ENCODE results near the gene MED13L. TPM values are rescaled to one million over a fixed set of nuclear protein-coding genes. Genes with fewer than 3 reads are reported as not detected.

Gene MED13L
- total RNA-seq, 1 donor from 2014 or later, result 117 TPM

DNA sequence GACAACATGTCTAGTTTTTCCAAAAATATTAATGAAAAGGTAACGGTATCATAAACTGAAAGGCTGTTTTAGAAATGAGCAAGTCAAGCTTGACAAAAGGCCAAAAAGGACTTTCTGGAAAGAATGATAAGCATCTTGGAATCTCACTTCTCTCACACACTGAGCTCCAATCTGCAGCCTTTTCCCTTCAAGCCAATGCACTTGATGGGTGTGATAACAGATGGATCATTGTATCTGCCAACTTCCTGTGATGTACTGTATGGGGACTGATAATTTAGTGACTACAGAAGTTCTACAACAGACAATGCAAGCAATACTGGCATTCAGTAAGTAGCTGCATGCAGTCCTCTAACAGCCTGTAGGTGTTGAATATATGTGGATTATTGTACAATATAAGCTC, 147.1 kb downstream of the MED13L start:
- DNase-seq (ENCODE audit: low spot score), result no peak

DNA sequence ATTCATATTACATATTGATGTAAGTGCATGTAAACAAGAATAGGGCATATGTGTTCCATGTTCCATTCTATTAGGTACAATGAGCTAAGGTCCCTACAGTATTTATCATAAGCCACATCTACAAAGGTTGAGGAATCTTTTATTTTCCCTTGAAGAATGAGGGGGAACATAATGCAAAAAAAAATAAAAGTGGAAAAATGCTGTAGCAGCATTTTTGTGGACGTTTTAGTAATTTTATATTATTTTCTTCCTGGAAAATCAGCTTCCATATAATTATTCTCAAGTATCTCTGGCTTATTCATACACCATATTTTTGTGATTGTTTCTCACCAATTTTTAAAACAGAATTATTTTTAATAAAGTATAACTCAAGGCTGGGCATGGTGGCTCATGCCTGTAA, 148.7 kb downstream of the MED13L start:
- no peak for DNase-seq (ENCODE audit: low spot score)

DNA sequence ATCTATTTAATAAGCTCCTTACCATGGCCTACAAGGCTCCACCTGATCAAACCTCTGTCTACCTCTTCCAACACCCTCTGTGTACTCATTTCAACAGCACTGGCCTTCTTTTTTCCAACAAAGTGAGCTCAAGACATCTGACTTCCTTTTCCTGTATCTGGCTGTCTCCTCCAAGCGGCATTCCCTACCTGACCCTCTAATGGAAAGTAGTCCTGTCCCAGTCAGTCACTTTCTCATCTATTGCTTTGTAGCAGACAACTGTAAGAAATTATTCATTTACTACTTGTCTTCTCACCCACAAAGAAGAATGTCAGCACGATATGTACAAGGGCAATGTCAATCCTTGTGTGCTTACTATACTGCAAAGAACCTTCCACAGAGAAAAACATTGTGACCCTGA, 149.6 kb downstream of the MED13L start:
- no peak for DNase-seq (ENCODE audit: low spot score)

DNA sequence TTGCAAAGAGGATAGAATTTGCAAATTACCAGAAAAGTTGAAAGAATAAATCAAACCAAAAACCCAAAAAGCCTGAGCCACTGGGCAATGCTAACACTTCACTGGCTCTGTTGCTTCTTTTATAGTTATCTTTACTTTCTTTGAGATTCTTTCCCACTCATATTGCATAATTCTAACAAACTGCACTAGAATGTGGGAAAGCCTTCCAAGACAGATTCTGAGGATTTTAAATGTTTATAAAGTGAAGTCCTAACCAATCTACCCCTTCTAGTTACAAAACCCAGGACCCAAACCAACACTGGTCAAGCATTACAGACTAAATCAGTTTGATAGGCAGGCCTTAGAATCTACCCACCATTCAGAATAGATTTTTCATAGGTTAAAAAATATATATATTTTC, 150.9 kb downstream of the MED13L start:
- DNase-seq (ENCODE audit: low spot score), result no peak

DNA sequence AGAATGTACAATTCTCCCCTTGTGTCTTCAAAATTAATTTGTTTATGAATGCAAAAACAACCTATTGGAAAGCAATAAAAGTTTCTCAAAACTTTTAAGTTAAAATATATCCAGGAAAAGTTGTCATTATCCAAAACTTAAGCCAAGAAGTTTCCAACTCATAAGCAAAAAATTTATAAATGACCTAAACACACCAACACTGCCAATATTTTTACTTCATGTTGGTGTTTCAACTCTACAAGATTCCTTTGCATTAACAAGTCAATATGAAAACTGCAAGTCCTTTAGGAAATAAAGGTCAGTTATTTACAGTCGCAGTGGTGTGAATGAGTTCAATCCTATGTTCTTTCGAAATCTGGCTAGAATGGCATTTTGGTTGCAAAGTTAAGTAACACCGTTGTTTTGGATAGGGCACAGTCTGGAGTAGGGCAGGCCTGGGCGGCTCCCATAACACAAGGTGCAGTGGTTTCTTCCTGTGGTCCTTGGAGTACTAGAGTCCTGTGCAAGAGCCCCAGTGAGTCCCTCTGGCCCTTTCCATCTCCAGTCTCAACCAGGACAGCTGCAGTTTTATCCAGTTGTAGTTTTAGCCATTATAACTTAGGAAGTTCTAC, 151.4 kb downstream of the MED13L start:
- DNase-seq (ENCODE audit: low spot score), result no peak

DNA sequence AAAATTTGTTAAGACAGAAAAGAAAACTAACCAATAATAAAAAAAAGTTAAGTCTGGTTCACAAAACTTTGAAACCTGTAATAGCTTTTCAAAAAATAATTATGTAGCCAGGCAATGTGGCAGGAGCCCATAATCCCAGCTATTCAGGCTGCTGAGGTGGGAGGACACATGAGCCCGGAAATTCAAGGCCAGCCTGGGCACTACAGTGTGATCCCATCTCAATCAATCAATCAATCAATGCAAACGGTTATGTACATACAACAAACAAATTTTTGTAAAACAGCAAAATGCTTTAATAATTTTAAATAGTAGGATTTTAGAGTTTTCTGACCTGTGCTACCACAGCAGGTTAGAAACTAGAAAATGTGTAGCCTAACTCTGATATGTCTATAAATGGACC, 152.4 kb downstream of the MED13L start:
- no peak for DNase-seq (ENCODE audit: low spot score)

DNA sequence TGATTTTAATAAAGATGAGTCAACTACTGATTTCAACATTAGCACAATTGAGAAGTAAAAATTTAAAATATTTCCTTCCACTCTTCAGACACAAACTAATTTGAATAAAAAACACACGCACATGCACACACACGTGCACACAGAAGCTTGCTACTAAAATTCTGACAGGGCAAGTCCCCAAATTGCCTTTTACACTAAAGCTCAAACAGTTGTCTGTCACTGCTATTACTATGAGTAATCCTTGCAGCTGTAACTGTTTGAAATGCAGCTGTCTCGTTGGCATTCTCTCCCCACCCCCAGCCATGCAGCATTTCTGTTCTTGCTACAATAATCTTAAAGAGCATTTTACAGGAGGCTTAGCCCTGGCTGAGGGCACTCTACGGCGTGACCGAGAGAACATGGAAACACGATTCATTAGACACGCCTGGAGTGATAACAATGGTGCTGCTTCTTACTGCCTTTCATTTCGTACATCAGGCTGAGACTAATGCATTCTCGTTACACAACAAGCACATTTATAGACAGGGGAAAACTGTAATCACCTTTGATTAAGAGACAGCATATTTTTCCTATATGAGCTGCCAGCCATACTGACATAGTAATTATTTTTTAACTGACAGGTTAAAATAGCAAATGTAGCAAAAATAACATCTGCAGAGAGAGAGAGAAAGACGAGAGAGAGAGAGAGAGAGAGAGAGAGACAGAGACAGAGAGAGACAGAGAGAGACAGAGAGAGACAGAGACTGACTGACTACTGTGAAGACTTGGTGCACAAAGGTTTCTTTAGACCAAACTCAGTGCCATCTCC, 153.8 kb downstream of the MED13L start:
- no peak for DNase-seq (ENCODE audit: low spot score)

DNA sequence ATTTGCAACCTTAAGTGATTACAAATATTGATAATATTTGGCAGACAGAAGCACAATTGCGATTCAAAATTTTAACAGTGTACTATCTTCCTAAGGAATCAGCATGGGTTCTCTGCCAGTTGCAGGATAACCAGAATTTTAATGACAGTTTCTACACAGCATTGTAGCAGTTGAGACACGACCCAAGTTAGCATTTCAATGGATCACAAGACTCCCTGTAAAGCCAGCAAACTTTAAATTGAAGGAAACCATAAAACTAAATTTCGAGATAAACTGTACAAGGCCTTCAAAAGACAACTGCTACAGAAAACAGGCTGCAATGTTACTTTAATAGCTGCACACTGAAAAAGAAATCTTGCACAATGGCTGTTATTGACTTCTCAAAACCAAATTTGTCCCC, 154.9 kb downstream of the MED13L start:
- no peak for DNase-seq (ENCODE audit: low spot score)

DNA sequence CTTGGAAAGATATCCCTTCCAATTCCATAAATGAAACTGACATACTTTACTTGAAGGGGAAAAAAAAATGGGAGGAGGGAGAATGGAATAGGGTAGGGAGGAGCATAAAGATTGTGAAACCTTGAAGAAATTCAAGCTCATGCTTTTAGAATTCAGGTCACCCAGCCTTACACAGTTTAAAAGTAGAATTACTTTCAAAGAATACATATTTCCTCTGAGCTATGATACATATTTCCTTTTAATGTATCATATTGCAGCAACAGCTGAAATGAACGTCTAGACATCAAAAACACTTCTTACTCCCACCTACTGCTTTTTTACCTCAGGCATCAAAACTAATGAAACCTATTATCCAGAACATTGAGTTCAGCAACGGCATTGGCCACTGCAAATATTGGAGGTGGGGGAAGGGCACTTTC, 156.0 kb downstream of the MED13L start:
- no peak for DNase-seq (ENCODE audit: low spot score)

DNA sequence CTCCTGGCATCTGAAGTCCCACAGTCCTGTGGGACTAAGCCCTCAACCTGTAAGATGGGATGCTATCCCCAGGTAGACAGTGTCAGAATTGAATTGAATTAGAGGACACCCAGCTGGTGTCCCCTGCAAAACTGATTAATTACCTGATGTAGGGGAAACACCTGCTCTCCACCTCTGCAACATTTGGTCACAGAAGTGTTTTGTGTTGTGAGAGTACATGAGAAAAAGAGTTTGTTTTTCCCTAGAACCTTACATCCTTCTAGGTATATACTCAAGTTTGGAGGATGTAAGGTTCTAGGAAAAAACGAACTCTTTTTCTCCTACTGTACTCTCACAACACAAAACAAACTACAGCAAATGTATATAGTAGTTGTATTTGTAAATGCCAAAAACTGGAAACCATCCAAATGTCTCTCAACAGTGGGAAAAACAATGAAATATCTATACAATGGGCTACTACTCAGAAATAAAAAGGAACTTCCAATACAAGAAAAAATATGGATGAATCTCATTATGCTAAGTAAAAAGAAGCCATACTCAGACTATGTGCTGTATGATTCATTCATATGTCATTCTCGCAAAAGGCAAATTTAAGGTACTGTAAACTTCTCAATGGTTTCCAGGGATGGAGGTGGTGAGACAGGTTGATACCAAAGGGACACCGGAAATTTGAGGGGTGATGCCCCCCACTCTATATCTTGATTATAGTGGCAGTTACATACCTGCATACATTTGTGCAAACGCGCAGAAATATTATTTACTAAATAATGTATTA, 160.7 kb downstream of the MED13L start:
- no peak for DNase-seq (ENCODE audit: low spot score)

DNA sequence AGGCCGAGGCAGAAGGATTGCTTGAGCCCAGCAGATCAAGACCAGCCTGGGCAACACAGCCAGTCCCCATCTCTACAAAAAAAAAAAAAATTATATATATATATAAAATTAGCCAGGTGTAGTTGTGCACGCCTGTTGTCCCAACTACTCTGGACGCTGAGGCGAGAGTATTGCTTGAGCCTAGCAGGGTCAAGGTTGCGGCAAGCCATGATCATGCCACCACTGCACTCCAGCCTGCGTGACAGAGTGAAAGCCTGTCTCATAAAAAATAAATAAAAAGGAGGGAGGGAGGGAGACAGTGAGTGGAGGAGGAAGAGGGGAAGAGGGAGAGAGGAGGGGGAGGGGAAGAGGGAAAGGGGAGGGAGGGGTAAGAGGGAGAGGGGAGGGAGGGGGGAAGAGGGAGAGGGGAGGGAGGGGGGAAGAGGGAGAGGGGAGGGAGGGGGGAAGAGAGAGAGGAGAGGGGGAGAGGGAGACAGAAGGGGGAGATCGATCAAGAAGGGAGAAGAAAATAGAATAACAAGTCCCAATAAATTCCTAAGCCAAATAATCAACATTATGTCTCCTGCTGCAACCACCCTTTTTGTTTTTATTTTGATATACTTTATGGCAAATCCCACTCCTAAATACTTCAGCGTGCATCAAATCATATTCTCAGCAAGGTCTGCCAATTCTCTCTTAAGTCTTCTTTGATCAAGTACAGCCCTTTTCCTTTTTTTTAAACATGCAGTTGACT, 163.9 kb downstream of the MED13L start:
- DNase-seq (ENCODE audit: low spot score), result no peak

DNA sequence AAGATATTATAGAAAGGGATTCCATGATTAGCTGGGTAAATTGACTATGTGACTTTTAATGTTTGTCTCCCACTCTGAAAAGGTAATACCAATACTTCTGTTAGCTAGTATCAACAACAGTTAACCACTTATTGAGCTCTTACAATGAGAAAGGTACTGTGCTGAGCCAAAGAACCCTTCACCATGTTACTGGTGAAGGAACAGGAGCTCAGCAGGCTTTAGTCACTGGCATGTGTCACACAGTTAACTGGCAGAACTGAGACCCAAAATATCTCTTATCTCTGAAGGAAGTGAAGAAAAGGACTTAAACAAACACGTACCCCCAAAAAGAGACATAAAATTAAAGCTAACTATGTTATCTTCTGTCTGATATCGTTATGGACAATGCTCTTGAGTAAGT, 170.6 kb downstream of the MED13L start:
- DNase-seq (ENCODE audit: low spot score), result no peak

DNA sequence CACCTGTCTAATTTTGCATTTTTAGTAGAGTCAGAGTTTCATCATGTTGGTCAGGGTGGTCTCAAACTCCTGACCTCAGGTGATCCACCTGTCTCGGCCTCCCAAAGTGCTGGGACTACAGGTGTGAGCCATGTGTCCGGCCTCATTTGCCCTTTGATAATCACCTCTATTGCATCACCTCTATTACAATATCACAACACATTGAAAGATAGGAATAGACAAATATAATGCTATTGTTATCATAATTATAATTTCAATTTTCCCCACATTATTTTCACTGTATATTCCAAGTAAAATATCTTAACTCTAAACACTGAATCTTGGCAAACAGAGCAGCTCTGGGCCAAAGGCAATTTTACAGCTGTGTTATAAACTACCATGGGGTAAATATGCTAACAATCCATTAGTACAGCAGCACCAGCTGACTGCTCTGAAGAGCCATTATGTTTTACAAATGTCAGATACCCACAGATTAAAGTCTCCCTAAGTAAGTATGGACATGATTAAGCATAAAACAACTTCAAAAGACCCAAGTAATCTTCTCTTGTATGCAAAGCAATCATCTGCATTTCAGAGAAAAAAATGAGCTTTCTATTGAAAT, 173.2 kb downstream of the MED13L start:
- no peak for DNase-seq (ENCODE audit: low spot score)

DNA sequence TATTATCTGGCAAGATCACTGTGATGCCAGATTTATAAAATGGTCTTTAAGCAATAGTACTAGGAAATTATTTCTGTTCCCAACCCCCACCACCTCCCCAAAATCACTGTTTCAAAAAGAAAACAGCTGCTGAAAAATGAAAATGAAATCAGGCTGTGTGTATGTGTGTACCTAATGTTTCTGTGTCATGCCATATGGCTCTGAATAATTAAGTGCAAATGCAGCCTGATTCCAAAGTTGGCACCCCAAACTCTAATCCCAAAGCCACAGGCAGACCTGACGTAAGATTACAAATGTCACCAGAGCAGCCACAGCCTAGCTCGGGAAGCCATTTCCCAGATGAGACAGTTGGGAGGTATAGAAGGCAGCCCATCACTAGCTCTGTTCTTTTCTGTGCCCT, 175.5 kb downstream of the MED13L start:
- DNase-seq (ENCODE audit: low spot score), result no peak

DNA sequence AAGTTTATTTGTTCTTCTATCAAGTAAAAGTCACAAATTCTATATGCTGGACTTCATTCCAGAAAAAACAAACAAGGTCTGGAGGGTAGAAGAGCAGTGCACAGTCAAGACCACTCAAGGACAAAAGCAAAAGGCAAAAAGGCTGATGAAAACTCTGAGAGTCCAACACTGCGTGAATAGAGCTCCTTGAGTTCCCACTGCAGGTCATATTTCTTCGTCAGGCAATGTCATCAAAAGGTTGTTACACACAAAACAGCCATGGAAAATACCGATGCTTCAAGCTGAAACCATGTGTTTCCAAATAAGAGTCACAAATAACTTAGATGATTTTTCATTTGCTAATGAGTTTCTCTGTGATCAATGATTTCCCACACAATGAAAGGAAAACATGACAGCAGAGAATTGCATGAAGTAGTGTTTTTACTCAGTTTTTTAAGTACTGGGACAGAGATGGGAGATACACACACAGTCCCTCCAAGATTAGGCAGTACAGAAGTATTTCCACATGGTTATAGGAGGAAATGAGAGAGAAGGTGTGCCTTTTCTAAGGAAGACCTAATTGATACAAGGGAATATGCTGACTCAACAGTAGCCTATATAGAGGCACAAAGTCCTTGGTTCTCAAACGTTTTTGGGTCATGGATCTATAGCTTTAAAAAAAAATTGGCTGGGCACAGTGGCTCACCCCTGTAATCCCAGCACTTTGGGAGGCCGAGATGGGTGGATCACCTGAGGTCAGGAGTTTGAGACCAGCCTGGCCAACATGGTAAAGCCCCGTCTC, 177.7 kb downstream of the MED13L start:
- no peak for DNase-seq (ENCODE audit: low spot score)

DNA sequence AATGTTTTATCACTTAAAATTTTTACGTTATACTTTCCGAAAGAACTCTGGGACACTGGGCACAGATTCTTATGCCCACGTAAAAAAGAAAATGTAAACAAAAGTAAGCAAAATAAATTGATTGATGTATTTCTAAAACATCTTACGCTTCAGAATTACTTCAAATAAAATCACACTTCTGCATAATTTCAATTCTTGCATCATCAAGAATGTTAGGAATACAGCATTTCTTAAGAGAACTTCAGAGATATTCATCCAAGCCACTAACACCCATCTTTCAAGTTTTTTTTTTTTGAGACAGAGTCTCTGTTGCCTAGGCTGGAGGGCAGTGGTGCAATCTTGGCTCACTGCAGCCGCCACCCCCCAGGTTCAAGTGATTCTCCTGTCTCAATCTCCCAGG, 180.6 kb downstream of the MED13L start:
- no peak for DNase-seq (ENCODE audit: low spot score)

DNA sequence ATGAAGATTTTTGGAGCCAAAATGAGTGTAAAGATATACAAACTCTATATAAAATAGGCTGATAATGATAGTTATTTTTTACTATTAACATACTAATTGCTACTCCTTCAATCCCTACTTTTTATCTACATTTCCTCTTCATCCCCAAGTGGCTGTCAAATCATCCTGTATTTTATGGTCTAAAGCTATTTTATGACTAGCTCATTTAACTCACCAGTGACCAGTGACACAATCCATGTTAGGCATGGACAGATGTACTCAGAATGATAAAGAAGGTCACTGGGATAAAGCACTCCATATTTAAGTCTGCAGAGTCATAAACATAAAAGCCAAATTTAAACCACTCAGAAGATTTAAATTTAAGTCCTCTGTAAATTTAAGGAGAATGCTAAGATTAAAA, 183.0 kb downstream of the MED13L start:
- DNase-seq (ENCODE audit: low spot score), result no peak

DNA sequence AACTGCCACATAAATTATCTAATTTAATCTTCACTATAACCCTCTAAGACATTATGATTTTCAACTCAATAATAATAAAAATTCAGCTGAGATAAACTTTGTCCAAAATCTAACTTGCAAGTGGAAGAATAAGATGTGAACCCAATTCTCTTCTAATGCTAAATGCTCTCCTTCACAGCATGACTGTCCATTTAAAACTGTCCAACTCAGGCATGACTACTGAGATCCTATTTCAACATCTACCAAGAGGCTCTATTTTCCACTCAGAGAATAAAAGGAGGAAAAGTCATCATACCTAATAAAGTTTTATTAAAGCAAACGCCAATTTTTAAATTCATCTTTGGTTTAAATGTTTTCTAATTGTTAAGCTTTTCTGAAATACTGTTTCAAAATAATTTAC, 183.6 kb downstream of the MED13L start:
- no peak for DNase-seq (ENCODE audit: low spot score)

DNA sequence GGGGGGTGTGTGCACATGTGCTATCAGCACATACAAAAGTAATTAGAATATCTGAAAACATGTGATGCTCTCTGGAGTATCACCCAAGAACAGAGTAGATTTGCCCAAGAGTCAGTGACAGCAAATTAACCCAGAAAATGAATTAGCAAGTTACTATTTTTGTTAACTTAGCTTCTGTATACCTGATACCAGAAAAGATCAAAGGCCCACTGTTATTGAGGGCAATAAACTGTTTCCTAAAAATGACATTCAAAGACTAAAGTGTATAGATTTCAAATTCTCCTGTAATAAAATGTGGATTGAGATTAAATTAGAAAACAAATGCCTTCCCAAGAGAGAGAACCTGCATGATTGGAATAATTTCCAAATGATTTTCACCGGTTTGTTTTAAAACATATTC, 184.7 kb downstream of the MED13L start:
- DNase-seq (ENCODE audit: low spot score), result no peak

DNA sequence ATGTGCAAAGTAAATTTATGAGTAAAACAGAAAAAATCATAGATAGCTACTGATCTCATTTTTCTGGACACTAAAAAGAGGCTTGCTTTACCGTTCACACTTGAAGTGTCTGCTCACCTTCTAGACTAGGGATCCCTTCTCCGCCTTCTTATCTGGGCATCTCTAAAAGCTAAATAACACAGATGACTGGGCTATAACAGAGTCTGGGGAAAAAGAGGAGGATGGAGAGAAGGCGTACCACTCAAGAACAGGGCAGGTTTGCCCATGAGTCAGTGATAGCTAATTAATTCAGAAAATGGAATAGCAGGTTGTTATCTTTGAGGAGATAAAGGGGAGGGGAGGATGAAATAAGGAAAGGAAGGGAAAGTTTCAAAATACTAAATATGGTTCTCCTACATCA, 185.3 kb downstream of the MED13L start:
- DNase-seq (ENCODE audit: low spot score), result no peak

DNA sequence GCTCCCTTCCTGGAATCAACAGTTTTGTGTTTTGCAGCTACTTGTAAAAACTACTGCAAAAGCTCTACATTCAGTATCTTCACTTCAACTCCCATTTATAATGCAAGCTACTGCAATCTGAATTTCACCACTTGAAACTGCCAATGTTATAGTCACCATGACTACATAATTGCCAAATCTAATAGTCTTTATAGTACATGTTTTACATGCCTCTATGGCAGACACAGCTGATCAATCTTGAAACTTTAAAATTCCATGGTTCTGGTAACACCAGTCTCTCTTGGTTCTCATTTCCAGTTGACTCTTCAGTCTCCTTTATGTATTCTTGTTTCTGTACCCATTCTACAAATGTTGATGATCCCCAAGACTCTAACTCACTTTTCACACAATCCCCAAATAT, 185.9 kb downstream of the MED13L start:
- no peak for DNase-seq (ENCODE audit: low spot score)
